T-helper 2 cell (primary cell): ENCODE results near the gene SNCG.
A peak's percentile ranks its signal among the peaks of the same experiment; 100 is the strongest.
"Not testable (repeated sequence)": the region's sequence is repeated elsewhere in the genome, so short reads cannot be mapped to it uniquely, and the experiment has no call there.

ENCODE experiments used
- DNase-seq, 5 experiments: peaks; one replicate each; pipeline versions ENCODE4 v3.0.0 to v3.0.0-alpha.2; 2012 to 2022
- total RNA-seq, 2 donors: gene quantifications; one replicate each; lab custom pipeline; 2026; lab: John Stamatoyannopoulos, UW

SNCG gene
- 0 to 0.13 reads per million in 2 donors for total RNA-seq

GRCh38 chr10:86958116-86958900 is at the start of gene SNCG:
TSS of gene SNCG (plus strand) at chr10:86958599. CDS start at chr10:86958698, 99 bp downstream.
- no peak for DNase-seq

DNA sequence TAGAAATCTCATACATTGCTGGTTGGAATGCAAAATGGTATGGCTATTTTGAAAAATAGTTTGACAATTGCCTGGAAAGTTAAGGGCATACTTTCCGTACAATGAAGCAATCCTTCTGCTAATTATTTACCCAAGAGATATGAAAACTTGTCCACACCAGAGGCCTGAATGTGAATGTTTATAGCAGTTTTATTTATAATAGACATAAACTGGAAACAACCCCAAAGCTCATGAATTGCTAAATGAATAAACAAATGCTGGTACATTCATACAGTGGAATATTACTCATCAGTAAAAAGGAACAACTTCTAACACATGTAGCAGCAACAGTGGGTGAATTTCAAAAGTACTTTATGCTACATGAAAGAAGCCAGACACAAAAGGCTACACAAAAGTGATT is 43.7 kb upstream of the SNCG start:
- DNase-seq = no peak

GRCh38 chr10:86918022-86918471 is 40.4 kb upstream of the SNCG start:
- no peak for DNase-seq

DNA sequence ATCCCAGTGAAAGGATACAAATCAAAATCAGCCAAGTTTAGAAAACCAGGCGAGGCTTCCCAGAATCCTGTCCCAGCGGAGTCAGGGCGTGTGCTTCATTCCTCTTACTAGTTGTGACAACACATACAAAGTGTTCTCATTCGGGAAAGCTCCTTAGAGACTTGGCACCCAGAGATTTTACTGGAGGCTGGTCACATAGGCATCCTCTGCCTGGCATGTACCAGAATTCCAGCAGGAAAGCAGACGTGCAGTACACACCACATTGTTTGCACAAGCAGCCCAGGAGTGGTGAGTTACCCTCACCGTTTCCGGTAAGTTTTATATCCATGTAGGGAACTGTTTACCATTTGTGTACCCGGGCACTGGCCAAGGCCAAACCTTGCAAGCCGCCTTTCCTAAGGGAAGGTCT is 35.8 kb upstream of the SNCG start:
- no peak for DNase-seq

- no peak for DNase-seq
Measured at GRCh38 chr10:86929468-86930380, 28.7 kb upstream of the SNCG start.

- DNase-seq = no peak
Measured at GRCh38 chr10:86931872-86932271, 26.5 kb upstream of the SNCG start.

DNA sequence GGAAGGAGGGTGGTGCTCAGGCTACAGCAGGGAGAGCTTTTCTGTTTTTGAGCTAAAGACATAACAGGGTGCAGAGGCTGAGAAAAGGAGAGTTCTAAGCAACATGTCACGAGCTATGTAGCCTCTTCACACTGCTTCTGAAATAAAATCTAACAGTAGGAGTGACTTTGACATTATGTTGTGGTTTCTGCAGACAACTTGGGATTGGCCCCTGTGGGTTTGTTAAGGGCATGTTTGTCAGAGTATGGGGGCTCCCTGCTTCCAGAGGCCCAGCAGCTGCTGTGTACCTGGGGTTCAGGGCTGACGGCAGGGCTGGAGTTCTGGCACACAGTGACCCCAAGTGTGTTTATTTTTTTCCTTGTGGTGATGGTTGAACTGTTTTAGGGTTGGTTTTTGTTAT is 25.7 kb upstream of the SNCG start:
- DNase-seq = no peak

DNA sequence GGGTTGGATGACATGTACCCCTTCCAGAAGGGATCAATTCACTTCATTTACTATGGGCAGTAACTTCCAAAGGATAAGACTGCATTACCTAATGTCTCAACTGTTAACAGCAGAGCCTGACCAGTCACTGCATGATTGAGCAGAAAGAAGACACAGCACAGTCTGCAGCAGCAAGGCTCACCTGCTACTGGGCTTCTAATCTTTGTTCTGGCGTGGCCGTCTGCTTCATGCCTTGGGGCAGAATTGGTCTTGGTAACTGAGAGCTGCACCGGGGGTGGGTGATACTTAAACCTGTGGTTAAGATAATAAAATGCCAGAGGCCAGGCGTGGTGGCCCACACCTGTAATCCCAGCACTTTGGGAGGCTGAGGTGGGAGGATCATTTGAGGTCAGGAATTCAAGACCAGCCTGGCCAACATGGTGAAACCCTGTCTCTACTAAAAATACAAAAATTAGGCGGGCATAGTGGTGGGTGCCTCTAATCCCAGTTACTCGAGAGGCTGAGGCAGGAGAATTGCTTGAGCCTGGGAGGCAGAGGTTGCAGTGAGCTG is 24.2 kb upstream of the SNCG start:
- not testable (repeated sequence) for DNase-seq

DNA sequence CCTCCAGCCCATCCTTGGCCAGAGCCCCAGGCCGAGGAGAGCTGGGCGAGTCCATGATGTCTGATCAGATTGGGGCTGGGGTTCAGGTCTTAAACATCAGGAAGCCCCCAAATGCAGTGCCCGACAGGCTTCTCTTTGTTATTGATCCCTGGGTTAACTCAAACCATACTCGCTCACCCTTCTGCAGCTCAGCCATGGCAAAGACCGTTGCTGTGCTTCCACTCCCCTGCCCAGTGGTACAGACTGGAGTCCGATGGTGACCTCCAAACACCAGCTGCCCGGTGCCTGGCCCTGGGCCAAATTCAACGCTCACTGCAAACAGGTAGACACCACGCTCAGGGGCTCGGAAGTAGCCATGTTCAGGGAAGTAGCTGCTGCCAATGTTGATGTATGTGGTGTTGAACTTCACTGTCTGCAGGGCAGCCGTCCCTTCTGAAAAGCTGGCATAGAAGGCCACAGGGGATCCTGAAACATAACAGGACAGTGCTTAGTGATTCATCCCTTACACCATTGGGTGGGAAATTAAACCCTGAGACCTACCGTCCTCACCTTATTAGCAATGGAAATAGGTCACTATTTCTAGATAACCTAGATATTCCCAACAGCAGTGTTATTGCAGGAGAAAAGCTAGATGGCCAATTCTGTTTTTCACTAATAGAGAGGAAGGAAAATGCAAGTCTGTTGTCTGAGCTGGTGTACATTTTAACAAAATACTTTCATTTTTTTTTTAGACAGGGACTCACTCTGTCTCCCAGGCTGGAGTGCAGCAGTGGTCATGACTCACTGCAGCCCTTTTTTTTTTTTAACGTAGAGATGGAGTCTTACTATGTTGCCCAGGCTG is 21.5 kb upstream of the SNCG start:
- no peak for DNase-seq

- no peak for DNase-seq
Measured at GRCh38 chr10:86937502-86938154, 20.8 kb upstream of the SNCG start.

DNA sequence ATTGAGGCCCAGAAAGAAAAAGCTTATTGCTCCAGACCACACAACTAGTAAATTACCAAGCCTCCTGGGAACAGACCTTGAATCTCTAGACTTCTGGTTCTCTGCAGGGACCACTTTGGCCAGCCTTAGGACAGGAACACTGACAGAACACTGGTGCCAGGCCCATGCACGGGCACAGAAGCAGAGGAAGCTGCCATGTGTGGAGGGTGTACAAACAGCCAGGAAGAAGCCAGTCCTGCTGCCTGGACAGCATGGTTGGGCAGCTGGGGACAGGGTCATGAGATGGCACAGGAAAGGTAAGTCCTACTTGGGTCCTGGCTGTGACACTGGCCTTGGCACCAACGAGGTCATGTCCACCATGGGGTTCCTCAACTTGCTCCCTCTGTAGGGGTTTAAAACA is 20.1 kb upstream of the SNCG start:
- DNase-seq = no peak

DNA sequence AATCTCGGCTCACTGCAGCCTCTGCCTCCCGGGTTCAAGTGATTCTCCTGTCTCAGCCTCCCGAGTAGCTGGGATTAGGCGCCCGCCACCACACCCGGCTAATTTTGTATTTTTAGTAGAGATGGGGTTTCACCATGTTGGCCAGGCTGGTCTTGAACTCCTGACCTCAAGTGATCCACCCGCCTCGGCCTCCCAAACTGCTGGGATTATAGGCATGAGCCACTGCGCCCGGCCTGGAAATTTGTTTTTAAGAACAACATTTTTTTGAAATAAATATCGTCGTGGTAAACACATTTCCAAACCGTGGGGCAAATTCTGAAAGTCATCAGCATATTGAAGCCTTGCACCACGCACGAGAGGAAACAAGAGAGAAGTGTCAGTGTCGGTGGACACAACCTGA is 18.3 kb upstream of the SNCG start:
- DNase-seq = not testable (repeated sequence)

DNA sequence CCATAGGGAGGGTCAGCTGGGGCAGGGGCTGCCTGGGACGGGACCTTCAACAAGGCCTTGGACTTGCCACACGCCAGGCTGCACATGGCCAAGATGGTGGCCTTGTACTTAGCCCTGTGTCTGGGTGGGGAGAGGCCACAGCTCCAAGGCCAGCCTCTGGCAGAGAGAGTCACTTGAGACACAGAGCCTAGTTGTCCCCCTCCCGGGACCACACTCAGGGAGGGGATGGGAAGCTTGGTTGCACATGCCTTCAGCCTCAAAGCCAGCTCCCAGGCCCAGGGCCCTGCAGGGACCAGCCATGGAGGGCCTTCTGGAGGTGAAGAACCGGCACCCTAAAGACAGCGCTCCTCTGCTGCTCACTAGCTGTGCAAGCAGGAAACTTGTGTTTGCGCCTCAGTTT is 17.7 kb upstream of the SNCG start:
- no peak for DNase-seq

DNA sequence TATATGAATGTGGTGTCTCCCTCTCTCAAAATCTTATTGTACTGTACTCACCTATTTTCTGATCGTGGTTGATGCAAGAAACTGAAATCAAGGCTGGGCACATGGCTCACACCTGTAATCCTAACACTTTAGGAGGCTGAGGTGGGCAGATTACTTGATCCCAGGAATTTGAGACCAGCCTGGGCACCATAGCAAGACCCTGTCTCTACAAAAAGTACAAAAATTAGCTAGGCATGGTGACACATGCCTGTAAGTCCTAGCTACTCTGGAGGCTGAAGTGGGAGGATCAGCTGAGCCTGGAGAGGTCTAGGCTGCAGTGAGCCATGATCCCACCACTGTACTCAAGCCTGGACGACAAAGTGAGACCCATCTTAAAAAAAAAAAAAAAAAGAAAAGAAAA is 17.0 kb upstream of the SNCG start:
- DNase-seq = no peak

DNA sequence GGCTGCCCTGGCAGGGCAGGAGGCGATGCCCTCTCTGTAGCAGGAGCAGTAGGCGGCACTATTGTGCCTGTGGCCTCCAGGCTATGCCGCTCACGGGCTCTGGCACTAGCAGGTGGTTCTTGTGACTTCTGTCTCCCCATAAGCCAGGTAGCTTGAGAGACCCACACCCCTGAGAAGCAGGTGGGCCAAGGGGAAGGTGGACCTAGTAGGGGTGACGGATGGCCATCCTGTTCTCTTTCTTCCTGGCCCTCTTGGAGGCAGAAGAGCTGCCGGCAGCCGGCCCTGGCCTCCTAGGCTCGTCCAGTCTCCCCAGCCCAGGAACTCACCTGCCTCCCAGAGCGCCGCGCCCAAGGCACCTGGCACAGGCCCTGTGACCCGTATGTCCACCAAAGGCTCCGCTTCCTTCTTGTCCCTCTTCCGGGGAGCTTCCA is 16.4 kb upstream of the SNCG start:
- DNase-seq = no peak

DNA sequence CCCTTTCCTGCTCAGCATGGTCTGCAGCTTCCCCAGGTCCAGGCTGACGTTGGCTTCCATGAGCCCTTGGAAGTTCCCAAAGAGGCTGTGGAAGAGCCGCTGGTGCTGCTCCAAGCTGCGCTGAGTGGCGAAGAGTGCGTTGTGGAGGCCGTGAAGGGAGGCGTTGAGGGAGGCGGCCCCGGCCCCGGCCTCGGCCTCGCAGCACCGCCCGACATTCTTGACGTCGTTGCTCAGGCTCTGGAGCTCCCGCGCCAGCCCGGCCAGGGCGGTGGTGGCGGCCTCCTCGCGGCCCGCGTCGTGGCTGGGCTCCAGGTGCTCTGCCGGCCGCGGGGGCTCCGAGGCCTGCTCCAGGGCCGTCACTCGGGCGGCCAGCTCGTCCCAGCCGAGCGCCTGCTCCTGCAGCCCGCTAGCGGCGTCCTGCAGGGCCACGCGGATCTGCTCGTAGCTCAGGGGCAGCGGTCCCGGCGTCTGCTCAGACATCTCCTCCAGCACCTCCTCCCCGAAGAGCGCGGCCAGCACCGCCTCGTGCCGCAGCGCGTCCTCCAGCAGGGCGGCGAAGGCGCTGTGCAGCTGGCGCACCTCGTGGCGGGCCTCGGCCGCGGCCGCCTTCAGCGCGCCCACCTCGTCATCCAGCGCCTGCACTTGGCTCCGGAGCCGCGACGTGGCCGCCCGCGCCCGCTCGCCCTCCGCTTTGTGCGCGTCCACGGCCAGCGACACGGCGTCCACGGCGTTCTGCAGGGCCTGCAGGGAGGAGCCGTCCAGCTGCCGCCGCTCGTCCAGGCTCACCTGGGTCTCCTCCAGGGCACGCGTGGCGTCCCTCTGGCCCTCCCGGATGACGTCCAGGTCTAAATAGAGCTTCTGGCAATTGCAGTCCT is 15.7 kb upstream of the SNCG start:
- DNase-seq = no peak

DNA sequence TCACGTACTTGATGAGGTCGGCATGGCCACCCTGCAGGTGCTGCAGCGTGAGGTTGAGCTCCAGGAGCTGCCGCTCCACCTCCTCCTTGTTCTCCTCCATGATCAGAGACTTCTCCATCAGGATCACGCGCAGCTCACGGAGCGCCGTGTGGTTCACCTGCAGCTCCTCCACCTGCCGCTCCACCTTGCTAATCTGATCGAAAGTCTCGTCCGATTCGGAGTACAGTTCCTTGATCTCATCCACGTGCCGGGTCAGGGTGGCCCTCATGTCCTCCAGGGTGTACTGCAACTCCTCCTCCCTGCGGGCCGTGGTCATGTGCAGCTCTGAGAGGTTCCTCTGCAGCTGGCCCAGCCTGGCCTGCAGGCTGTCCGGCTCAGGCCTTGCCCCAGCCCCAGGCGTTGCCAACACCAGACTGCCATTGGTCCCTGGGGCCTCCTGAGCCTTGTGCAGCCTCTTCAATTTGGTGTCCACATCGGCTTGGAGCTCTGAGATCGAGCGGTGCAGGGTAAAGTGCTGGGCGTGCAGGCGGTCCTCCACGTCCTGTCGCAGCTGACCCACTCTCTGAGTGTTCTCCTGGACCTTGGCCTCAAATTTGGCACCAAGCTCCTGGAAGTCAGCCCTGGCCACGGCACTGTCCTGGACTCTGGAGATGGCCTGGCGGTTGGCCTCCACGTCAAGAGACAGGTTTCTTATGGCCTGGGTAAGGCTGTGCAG is 14.9 kb upstream of the SNCG start:
- no peak for DNase-seq

- DNase-seq = no peak
Measured at GRCh38 chr10:86944031-86944419, 14.4 kb upstream of the SNCG start.

DNA sequence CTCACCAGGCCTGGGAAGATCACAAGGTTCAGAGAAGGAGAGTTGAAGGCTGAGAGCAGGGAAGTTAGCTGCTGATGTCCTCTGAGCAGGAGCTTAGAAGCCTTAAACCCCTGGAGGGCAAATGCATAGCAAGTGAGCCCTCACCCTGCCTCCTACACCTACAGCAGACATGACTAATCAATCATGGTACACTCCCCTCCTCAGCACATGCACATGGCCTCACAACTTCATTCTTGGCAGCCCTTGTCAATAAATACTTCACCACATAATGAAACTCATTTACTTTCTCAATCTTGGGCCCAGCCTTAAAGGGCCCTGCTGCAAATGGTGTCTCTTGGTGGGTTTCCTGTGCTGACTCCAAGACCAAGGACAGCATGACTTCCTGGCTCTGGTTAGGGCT is 13.9 kb upstream of the SNCG start:
- peak in 1 of 5 experiments; percentile 14 for DNase-seq

DNA sequence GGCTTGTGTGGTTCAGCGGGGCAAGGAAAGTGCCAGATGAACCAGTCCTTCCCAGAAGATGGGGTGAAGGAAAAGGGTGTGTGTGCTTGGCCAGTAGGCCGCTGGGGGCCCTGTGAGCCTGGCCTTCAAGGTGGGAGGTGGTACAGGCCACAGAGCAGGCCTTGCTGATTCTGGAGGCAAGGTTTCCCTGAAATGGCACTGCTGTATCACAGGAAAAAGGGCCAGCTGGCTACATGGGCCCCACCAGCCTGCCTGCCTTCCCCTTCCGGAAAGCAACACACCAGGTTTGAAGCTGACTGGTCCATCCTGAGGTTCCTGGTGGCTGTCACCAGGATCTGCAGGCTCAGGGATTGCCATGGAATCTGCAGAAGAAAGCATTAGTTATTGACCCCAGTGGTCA is 13.5 kb upstream of the SNCG start:
- no peak for DNase-seq
